IMR-90 (cell line): ENCODE measurements around the gene STARD8.

Experiments
- CTCF ChIP-seq: conservative IDR thresholded peaks from 2 replicates; pipeline ENCODE4 v1.5.1; 2012; ENCODE audit warnings: mild to moderate bottlenecking, low read depth, low read length, improper control_type of control experiment
- POLR2A ChIP-seq: IDR thresholded peaks from 2 replicates; pipeline ENCODE4 v1.6.1; 2012; ENCODE audit warnings: mild to moderate bottlenecking, low read depth, low read length

- TF ChIP-seq CTCF = no peak
- TF ChIP-seq POLR2A = no peak
Observed at GRCh38 chrX:68757731-68758130, 110.3 kb downstream of the STARD8 start.
